ENCODE results near the gene EXD1.
"Not testable (repeated sequence)": the region's sequence is repeated elsewhere in the genome, so short reads cannot be mapped to it uniquely, and the experiment has no call there.

Gene EXD1

DNA sequence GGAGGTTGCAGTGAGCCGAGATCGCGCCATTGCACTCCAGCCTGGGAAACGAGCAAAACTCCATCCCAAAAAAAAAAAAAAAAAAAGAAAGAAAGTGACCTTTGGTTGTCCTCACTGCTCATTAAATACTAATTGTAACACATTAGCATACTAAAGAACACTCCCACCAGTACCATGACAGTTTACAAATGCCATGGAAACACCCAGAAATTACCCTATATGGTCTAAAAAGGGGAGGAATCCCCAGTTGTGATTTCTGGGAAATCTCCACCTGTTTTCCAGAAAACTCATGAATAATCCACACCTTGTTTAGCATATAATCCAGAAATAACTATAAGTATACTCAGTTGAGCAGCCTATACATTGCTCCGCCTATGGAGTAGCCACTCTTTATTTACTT is 90.9 kb downstream of the EXD1 start:
- no peak for DNase-seq

DNA sequence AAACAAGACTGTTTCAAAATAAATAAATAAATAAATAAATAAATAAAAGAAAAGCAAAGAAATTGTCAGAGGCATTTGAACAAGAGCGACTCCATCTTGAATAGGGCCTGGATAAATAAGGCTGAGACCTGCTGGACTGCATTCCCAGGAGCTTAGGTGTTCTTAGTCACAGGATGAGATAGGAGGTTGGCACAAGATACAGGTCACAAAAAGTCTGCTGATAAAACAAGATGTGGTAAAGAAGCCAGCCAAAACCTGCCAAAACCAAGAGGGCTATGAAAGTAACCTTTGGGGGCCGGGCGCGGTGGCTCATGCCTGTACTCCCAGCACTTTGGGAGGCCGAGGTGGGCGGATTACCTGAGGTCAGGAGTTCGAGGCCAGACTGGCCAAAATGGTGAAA is 91.4 kb downstream of the EXD1 start:
- DNase-seq: not testable (repeated sequence)

DNA sequence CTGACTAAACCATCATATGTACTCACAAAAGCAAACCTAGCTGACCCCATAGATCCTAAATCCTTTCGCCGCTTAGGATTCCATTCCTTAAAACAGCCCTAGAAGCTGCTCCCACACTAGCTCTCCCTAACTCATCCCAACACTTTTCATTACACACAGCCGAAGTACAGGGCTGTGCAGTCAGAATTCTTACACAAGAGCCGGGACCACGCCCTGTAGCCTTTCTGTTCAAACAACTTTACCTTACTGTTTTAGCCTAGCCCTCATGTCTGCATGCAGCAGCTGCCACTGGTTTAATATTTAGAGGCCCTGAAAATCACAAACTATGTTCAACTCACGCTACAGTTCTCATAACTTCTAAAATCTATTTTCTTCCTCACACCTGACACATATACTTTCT is 95.0 kb downstream of the EXD1 start:
- not testable (repeated sequence) for DNase-seq

DNA sequence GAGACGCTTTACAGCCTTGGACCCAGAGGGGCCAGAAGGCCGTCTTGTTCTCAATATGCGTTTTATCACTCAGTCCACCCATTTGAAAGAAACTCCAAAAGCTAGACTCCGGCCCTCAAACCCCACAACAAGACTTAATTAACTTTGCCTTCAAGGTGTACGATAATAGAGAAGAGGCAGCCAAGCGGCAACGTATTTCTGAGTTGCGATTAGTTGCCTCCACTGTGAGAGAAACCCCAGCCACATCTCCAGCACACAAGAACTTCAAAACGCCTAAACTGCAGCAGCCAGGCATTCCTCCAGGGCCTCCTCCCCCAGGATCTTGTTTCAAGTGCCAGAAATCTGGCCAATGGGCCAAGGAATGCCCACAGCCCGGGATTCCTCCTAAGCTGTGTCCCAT is 97.1 kb downstream of the EXD1 start:
- no peak for DNase-seq

All from NCI-H526 (cell line).